ENCODE measurements around the gene BTBD8.

DNA sequence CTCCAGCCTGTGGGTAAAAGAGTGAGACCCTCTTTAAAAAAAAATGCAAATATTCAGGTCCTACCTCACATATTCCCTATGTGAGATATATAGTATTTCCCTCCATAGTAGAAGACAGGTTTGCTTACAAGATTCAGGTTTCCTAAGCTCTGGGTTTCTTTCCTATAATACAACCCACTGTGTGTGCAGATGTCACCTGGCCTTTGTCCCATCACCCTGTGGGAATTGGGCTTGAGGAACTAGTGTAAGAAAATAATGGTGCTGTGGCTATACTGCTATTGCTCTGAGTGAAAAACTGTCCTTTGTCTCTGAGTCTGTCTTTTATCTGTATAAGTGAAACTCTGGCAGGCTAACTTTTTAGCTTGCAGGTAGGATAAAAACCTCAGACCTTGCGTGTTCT lies 150.6 kb downstream of the BTBD8 start:
- TF ChIP-seq, protein P1, sequence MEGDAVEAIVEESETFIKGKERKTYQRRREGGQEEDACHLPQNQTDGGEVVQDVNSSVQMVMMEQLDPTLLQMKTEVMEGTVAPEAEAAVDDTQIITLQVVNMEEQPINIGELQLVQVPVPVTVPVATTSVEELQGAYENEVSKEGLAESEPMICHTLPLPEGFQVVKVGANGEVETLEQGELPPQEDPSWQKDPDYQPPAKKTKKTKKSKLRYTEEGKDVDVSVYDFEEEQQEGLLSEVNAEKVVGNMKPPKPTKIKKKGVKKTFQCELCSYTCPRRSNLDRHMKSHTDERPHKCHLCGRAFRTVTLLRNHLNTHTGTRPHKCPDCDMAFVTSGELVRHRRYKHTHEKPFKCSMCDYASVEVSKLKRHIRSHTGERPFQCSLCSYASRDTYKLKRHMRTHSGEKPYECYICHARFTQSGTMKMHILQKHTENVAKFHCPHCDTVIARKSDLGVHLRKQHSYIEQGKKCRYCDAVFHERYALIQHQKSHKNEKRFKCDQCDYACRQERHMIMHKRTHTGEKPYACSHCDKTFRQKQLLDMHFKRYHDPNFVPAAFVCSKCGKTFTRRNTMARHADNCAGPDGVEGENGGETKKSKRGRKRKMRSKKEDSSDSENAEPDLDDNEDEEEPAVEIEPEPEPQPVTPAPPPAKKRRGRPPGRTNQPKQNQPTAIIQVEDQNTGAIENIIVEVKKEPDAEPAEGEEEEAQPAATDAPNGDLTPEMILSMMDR (IDR thresholded peaks at IDR 0.05) = no peak
- TF ChIP-seq POLR2A (IDR thresholded peaks at IDR 0.05) = no peak
- no peak for TF ChIP-seq POLR2AphosphoS5 (IDR thresholded peaks at IDR 0.05)
- no peak for TF ChIP-seq EP300 (IDR thresholded peaks at IDR 0.05)

Measured in sigmoid colon (tissue), 4 donors.